ENCODE data around the gene FAM200B. TPM values are rescaled to one million over a fixed set of nuclear protein-coding genes. Genes with fewer than 3 reads are reported as not detected.

Gene FAM200B
- total and polyA plus RNA-seq, 4 donors, result 11.8 to 45.7 (median 16.9) TPM

DNA sequence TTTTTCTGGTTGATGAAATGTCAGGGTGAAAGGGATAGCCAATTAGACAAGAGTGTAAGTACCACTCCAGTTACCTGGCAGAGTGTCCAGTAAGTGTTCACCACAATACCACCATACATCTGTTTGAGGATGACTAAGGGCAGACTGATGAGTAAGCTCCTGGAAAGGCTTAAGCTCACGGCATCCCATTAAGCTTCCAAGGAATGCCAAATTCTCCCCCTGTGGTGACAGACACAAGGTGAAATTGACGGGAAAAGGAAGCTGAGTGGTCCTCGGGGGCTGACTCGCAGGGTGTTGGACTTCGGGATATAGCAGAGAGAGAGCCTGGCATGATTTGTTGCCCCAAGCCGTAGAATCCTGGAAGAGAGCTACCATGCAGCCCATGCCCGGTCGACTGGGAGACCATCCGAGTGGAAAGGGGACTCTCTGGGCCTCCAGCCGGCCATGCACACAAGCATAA lies 13.6 kb downstream of the FAM200B start (continued):
- TF ChIP-seq, protein P1, sequence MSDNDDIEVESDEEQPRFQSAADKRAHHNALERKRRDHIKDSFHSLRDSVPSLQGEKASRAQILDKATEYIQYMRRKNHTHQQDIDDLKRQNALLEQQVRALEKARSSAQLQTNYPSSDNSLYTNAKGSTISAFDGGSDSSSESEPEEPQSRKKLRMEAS (IDR thresholded peaks at IDR 0.05), result no peak
- TF ChIP-seq FOXA1 (IDR thresholded peaks at IDR 0.05) (no peak), YY1 (IDR thresholded peaks at IDR 0.05) (no peak), TAF1 (conservative IDR thresholded peaks at IDR 0.05) (no peak), GABPA (IDR thresholded peaks at IDR 0.05 in 1 of 2, conservative IDR thresholded peaks at IDR 0.05 in 1 of 2) (no peak), RXRA (IDR thresholded peaks at IDR 0.05) (no peak)

DNA sequence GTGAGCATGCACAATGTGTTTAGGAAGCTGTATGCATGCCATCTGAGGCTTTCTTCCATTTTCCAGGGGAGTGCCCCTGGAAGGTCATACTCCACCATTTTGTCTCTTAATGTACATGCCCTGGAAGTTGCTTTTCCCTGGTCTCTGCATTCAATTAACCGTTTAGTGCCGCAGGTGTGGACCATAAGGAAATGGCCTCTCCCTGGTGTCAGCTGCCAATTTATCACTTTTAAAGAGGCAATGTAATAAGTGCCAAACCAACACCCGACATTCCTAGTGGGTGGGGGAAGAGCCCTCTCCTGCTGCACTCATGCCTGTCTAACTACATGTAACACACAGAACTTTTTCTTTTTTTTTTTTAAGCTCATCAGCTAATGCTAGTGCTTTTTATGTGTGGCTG lies 14.1 kb downstream of the FAM200B start:
- no peak for TF ChIP-seq FOXA2 (IDR thresholded peaks at IDR 0.05)
- no peak for TF ChIP-seq YY1 (IDR thresholded peaks at IDR 0.05)
- TF ChIP-seq, protein P2, sequence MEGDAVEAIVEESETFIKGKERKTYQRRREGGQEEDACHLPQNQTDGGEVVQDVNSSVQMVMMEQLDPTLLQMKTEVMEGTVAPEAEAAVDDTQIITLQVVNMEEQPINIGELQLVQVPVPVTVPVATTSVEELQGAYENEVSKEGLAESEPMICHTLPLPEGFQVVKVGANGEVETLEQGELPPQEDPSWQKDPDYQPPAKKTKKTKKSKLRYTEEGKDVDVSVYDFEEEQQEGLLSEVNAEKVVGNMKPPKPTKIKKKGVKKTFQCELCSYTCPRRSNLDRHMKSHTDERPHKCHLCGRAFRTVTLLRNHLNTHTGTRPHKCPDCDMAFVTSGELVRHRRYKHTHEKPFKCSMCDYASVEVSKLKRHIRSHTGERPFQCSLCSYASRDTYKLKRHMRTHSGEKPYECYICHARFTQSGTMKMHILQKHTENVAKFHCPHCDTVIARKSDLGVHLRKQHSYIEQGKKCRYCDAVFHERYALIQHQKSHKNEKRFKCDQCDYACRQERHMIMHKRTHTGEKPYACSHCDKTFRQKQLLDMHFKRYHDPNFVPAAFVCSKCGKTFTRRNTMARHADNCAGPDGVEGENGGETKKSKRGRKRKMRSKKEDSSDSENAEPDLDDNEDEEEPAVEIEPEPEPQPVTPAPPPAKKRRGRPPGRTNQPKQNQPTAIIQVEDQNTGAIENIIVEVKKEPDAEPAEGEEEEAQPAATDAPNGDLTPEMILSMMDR (IDR thresholded peaks at IDR 0.05; ENCODE audit: low read depth, low read length, missing input control), result no peak
- TF ChIP-seq SP1 (IDR thresholded peaks at IDR 0.05), result no peak
- no peak for TF ChIP-seq HNF4A (conservative IDR thresholded peaks at IDR 0.05)
- TF ChIP-seq HNF4G (IDR thresholded peaks at IDR 0.05), result no peak
- TF ChIP-seq NR2F2 (IDR thresholded peaks at IDR 0.05), result no peak
- TF ChIP-seq RXRA (IDR thresholded peaks at IDR 0.05), result no peak
- TF ChIP-seq, protein P3, sequence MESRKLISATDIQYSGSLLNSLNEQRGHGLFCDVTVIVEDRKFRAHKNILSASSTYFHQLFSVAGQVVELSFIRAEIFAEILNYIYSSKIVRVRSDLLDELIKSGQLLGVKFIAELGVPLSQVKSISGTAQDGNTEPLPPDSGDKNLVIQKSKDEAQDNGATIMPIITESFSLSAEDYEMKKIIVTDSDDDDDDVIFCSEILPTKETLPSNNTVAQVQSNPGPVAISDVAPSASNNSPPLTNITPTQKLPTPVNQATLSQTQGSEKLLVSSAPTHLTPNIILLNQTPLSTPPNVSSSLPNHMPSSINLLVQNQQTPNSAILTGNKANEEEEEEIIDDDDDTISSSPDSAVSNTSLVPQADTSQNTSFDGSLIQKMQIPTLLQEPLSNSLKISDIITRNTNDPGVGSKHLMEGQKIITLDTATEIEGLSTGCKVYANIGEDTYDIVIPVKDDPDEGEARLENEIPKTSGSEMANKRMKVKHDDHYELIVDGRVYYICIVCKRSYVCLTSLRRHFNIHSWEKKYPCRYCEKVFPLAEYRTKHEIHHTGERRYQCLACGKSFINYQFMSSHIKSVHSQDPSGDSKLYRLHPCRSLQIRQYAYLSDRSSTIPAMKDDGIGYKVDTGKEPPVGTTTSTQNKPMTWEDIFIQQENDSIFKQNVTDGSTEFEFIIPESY (IDR thresholded peaks at IDR 0.05), result no peak
- no peak for TF ChIP-seq RAD21 (IDR thresholded peaks at IDR 0.05)
- TF ChIP-seq GABPA (IDR thresholded peaks at IDR 0.05 in 1 of 2, conservative IDR thresholded peaks at IDR 0.05 in 1 of 2), result no peak
- Histone ChIP-seq H3K36me3 (ENCODE audit: control insufficient read depth in 4 of 4, insufficient read depth in 3 of 4, low read depth in 1 of 4, low read length in 3 of 4) (peaks cover 0 to 2% (median 0%) of the 10 kb centered on the region in 4 donors), H3K9me3 (ENCODE audit: control insufficient read depth in 4 of 4, low read length in 3 of 4) (no peaks in the 10 kb centered on the region), H3K4me1 (ENCODE audit: control insufficient read depth in 4 of 4, insufficient read depth in 4 of 4, low read length in 3 of 4) (peaks cover 1 to 14% (median 7%) of the 10 kb centered on the region in 4 donors), H3K27ac (ENCODE audit: low read depth in 1 of 2, low read length in 2 of 2) (no peak overlapping the region), H3K9ac (ENCODE audit: low read depth in 1 of 2, low read length in 2 of 2) (no peak overlapping the region), H3K27me3 (ENCODE audit: control insufficient read depth in 4 of 4, insufficient read depth in 4 of 4, low read length in 3 of 4) (no peaks in the 10 kb centered on the region), H3K4me3 (ENCODE audit: low read depth in 1 of 3, low read length in 3 of 3) (no peak overlapping the region)
- WGBS, result 86% methylated on average over 3 of the region's 3 CpGs
- no peak for DNase-seq (ENCODE audit: low spot score)

DNA sequence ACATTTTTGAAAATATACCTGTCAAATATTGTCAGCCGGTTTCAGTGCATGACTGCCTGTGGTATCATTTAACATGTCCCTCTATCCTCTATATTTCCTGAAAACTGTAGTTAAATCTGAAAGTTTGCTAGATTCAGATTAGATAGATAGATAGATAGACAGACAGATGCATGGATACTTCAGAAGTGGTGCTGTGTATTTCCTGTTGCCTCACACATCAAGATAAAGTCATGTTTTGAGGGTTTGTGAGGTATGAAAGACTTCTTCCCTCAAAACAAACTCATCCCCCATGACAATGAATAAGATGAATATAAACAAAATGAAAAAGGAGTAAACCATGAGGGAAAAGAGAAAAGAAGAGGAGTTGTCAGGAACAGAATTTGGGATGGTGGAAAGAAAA lies 15.2 kb downstream of the FAM200B start:
- peaks cover 4 to 21% (median 11%) of the 10 kb centered on the region in 4 donors for H3K4me1 ChIP-seq (ENCODE audit: control insufficient read depth in 4 of 4, insufficient read depth in 4 of 4, low read length in 3 of 4)
- WGBS, result 96% methylated on average over 1 of the region's 1 CpG
- TF ChIP-seq, protein P2 (IDR thresholded peaks at IDR 0.05; ENCODE audit: low read depth, low read length, missing input control), result no peak
- no peak for TF ChIP-seq FOXA2 (IDR thresholded peaks at IDR 0.05)
- TF ChIP-seq RAD21 (IDR thresholded peaks at IDR 0.05), result no peak
- TF ChIP-seq, protein P4, sequence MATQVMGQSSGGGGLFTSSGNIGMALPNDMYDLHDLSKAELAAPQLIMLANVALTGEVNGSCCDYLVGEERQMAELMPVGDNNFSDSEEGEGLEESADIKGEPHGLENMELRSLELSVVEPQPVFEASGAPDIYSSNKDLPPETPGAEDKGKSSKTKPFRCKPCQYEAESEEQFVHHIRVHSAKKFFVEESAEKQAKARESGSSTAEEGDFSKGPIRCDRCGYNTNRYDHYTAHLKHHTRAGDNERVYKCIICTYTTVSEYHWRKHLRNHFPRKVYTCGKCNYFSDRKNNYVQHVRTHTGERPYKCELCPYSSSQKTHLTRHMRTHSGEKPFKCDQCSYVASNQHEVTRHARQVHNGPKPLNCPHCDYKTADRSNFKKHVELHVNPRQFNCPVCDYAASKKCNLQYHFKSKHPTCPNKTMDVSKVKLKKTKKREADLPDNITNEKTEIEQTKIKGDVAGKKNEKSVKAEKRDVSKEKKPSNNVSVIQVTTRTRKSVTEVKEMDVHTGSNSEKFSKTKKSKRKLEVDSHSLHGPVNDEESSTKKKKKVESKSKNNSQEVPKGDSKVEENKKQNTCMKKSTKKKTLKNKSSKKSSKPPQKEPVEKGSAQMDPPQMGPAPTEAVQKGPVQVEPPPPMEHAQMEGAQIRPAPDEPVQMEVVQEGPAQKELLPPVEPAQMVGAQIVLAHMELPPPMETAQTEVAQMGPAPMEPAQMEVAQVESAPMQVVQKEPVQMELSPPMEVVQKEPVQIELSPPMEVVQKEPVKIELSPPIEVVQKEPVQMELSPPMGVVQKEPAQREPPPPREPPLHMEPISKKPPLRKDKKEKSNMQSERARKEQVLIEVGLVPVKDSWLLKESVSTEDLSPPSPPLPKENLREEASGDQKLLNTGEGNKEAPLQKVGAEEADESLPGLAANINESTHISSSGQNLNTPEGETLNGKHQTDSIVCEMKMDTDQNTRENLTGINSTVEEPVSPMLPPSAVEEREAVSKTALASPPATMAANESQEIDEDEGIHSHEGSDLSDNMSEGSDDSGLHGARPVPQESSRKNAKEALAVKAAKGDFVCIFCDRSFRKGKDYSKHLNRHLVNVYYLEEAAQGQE (IDR thresholded peaks at IDR 0.05), result no peak
- no peak for TF ChIP-seq SP1 (IDR thresholded peaks at IDR 0.05)
- no peak for TF ChIP-seq RXRA (IDR thresholded peaks at IDR 0.05)
- TF ChIP-seq HNF4A (conservative IDR thresholded peaks at IDR 0.05), result no peak
- no peak for TF ChIP-seq FOXA1 (IDR thresholded peaks at IDR 0.05)
- no peak for TF ChIP-seq TAF1 (conservative IDR thresholded peaks at IDR 0.05)
- no peak for TF ChIP-seq YY1 (IDR thresholded peaks at IDR 0.05)
- TF ChIP-seq EGR1 (IDR thresholded peaks at IDR 0.05; ENCODE audit: low read depth in 2 of 2), result no peak
- TF ChIP-seq JUND (IDR thresholded peaks at IDR 0.05), result no peak
- TF ChIP-seq NR2F2 (IDR thresholded peaks at IDR 0.05), result no peak
- TF ChIP-seq GABPA (IDR thresholded peaks at IDR 0.05 in 1 of 2, conservative IDR thresholded peaks at IDR 0.05 in 1 of 2), result no peak
- TF ChIP-seq HNF4G (IDR thresholded peaks at IDR 0.05), result no peak
- TF ChIP-seq, protein P3 (IDR thresholded peaks at IDR 0.05), result no peak

More for the DNA sequence above, 15.2 kb downstream of the FAM200B start:
- DNase-seq (ENCODE audit: low spot score), result no peak
- H3K27ac ChIP-seq (ENCODE audit: low read depth in 1 of 2, low read length in 2 of 2), result no peak overlapping the region
- no peak overlapping the region for H3K4me3 ChIP-seq (ENCODE audit: low read depth in 1 of 3, low read length in 3 of 3)
- H3K36me3 ChIP-seq (ENCODE audit: control insufficient read depth in 4 of 4, insufficient read depth in 3 of 4, low read depth in 1 of 4, low read length in 3 of 4), result peaks cover 0 to 2% (median 0%) of the 10 kb centered on the region in 4 donors
- H3K27me3 ChIP-seq (ENCODE audit: control insufficient read depth in 4 of 4, insufficient read depth in 4 of 4, low read length in 3 of 4), result no peaks in the 10 kb centered on the region
- H3K9me3 ChIP-seq (ENCODE audit: control insufficient read depth in 4 of 4, low read length in 3 of 4), result no peaks in the 10 kb centered on the region
- H3K9ac ChIP-seq (ENCODE audit: low read depth in 1 of 2, low read length in 2 of 2), result no peak overlapping the region
